HepG2 (cell line): ENCODE data around the gene POLD3. TPM values are rescaled to one million over a fixed set of nuclear protein-coding genes. Genes with fewer than 3 reads are reported as not detected.

Experiments used
- AGO1 ChIP-seq: fragments of 200-400 bp; formaldehyde crosslinking; IDR thresholded peaks from 2 replicates; pipeline ENCODE4 v1.6.1; 2017; ENCODE audit warnings: mild to moderate bottlenecking, low read depth, low read length, moderate library complexity; ENCODE audit not compliant: poor library complexity, severe bottlenecking
- CBX5 ChIP-seq: sonication (generic); formaldehyde crosslinking; IDR thresholded peaks from 2 replicates; pipeline ENCODE4 v1.4.0; 2020; ENCODE audit warnings: missing genetic modification reagents, borderline replicate concordance
- FOXJ3 ChIP-seq: sonication (generic); formaldehyde crosslinking; IDR thresholded peaks from 2 replicates; pipeline ENCODE4 v1.4.0; 2020; ENCODE audit warnings: missing genetic modification reagents, mild to moderate bottlenecking, borderline replicate concordance
- GZF1 ChIP-seq: sonication (generic); formaldehyde crosslinking; IDR thresholded peaks from 2 replicates; pipeline ENCODE4 v1.5.1; 2020; ENCODE audit warnings: mild to moderate bottlenecking, missing genetic modification reagents
- ISX ChIP-seq: sonication (generic); formaldehyde crosslinking; conservative IDR thresholded peaks from 2 replicates; pipeline ENCODE4 v1.5.0; 2020; ENCODE audit warnings: missing genetic modification reagents
- MAZ ChIP-seq, 2 experiments: sonication (generic) in 1 of 2; formaldehyde crosslinking in 1 of 2; IDR thresholded peaks; 2 replicates each; pipeline versions ENCODE4 v1.5.0 to v1.6.1; 2012 to 2020; ENCODE audit warnings: low read depth in 2 of 2, mild to moderate bottlenecking in 2 of 2, borderline replicate concordance in 1 of 2, improper control_type of control experiment in 1 of 2, low read length in 1 of 2, missing genetic modification reagents in 1 of 2, moderate library complexity in 1 of 2
- SRF ChIP-seq: IDR thresholded peaks from 2 replicates; pipeline ENCODE4 v1.6.1; 2011; ENCODE audit warnings: mild to moderate bottlenecking, low read depth, low read length, moderate library complexity
- ZBTB8A ChIP-seq: sonication (generic); formaldehyde crosslinking; IDR thresholded peaks from 2 replicates; pipeline ENCODE4 v1.4.0; 2020; ENCODE audit warnings: mild to moderate bottlenecking, low read depth, missing genetic modification reagents, borderline replicate concordance
- ZFY ChIP-seq: sonication (generic); formaldehyde crosslinking; IDR thresholded peaks from 2 replicates; pipeline ENCODE4 v1.4.0; 2020; ENCODE audit warnings: missing genetic modification reagents
- ZNF253 ChIP-seq: sonication (generic); formaldehyde crosslinking; IDR thresholded peaks from 2 replicates; pipeline ENCODE4 v1.8.0; 2022; ENCODE audit warnings: mild to moderate bottlenecking, missing genetic modification reagents, borderline replicate concordance
- ZNF484 ChIP-seq: sonication (generic); formaldehyde crosslinking; IDR thresholded peaks from 2 replicates; pipeline ENCODE4 v1.5.1; 2020; ENCODE audit warnings: mild to moderate bottlenecking, low read depth, missing genetic modification reagents, borderline replicate concordance
- ZNF788 ChIP-seq: sonication (generic); formaldehyde crosslinking; IDR thresholded peaks from 2 replicates; pipeline ENCODE4 v1.5.0; 2020; ENCODE audit warnings: mild to moderate bottlenecking, missing genetic modification reagents, borderline replicate concordance
- polyA plus RNA-seq, 8 experiments: library from polyadenylated mRNA; depleted of rRNA in 3 of 8; stranded (reverse) in 7 of 8; unstranded in 1 of 8; fragments of >200 nt; fragmentation: Illumina TruSeq in 4 of 8; extraction: Trizol in 4 of 8; gene quantifications; 2 replicates each; pipeline versions ENCODE4 v1.2.1 to v1.2.3, GENCODE V29; 2011 to 2016; ENCODE audit warnings: low read depth in 4 of 8, missing spikeins in 1 of 8, mixed read lengths in 1 of 8; ENCODE audit not compliant: insufficient read depth in 1 of 8
- total RNA-seq, 5 experiments: library from RNA; depleted of rRNA; stranded (reverse); fragments of >200 nt; fragmentation: Illumina TruSeq; extraction: Trizol; gene quantifications; 2 replicates each; pipeline ENCODE4 v1.2.3, GENCODE V29; 2016; ENCODE audit warnings: low read depth in 1 of 5
- TF ChIP-seq, protein P1 (sequence below): sonication (generic); formaldehyde crosslinking; IDR thresholded peaks from 2 replicates; pipeline ENCODE4 v1.9.0; 2021; ENCODE audit warnings: missing genetic modification reagents, mild to moderate bottlenecking, borderline replicate concordance
- TF ChIP-seq, protein P2 (sequence below): sonication (generic); formaldehyde crosslinking; IDR thresholded peaks from 2 replicates; pipeline ENCODE4 v1.4.0; 2020; ENCODE audit warnings: missing genetic modification reagents
- TF ChIP-seq, protein P3 (sequence below): sonication (generic); formaldehyde crosslinking; IDR thresholded peaks from 2 replicates; pipeline ENCODE4 v1.4.0; 2020; ENCODE audit warnings: missing genetic modification reagents, mild to moderate bottlenecking, borderline replicate concordance
- TF ChIP-seq, protein P4 (sequence below): sonication (generic); formaldehyde crosslinking; IDR thresholded peaks from 2 replicates; pipeline ENCODE4 v1.4.0; 2020; ENCODE audit warnings: mild to moderate bottlenecking, missing genetic modification reagents

Gene POLD3
- total and polyA plus RNA-seq, 2 of the 13 experiments (the other 11 are each of a cell fraction or from before 2014, with no cell fraction given): 6.3 to 18.9 TPM

DNA sequence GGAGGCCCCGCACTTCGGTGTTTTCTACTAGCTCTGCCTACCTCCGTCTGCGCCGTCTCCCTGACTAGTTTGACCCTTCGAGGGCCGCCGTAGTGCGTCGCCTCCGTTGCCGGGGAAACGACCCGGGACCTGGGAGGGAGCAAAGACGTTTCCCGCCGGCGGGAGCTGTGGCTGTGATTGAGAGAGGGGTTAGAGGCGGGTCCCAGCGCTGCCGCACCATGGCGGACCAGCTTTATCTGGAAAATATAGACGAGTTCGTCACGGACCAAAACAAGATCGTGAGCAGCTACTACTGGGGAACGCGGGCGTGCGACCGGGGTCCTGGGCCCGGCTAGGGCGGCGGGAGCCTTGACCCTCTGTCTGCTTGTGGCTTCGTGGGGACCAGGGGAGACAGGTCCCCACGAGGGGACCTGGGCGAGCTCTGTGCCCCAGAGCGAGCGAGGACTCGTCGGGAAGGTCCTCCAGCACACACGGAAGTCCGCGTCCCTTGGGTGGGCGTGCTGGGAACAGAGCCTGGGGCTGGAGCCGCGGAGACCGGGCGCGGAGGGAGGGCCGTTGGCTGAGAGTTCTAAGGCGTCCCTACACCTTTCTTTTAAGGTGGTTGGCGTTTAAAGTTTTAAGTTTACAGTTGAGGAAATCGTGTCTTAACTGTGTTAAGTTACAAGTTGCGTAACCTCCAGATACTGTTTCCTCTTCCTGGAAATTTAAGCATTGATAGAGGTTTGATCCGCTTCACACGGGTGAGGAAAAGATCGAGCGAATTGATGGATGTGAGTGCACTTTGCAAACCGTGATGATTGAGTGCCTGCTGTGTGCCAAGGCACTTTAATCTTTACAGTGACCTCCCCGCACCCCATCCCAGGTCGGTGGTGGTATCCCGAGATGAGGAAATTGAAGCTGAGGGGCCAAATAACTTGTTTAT is at the start of gene POLD3 (continued):
- TF ChIP-seq, protein P1, sequence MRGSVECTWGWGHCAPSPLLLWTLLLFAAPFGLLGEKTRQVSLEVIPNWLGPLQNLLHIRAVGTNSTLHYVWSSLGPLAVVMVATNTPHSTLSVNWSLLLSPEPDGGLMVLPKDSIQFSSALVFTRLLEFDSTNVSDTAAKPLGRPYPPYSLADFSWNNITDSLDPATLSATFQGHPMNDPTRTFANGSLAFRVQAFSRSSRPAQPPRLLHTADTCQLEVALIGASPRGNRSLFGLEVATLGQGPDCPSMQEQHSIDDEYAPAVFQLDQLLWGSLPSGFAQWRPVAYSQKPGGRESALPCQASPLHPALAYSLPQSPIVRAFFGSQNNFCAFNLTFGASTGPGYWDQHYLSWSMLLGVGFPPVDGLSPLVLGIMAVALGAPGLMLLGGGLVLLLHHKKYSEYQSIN: no peak
- TF ChIP-seq ZNF253 (CRISPR knock-in tag): 0 out of 2 replicates have a peak, but pooled peaks have one; percentile 41
- TF ChIP-seq GZF1 (CRISPR knock-in tag): 0 out of 2 replicates have a peak, but pooled peaks have one; percentile 24
- TF ChIP-seq FOXJ3: no peak; the same call in 1 of the 2 replicates
- TF ChIP-seq, protein P2, sequence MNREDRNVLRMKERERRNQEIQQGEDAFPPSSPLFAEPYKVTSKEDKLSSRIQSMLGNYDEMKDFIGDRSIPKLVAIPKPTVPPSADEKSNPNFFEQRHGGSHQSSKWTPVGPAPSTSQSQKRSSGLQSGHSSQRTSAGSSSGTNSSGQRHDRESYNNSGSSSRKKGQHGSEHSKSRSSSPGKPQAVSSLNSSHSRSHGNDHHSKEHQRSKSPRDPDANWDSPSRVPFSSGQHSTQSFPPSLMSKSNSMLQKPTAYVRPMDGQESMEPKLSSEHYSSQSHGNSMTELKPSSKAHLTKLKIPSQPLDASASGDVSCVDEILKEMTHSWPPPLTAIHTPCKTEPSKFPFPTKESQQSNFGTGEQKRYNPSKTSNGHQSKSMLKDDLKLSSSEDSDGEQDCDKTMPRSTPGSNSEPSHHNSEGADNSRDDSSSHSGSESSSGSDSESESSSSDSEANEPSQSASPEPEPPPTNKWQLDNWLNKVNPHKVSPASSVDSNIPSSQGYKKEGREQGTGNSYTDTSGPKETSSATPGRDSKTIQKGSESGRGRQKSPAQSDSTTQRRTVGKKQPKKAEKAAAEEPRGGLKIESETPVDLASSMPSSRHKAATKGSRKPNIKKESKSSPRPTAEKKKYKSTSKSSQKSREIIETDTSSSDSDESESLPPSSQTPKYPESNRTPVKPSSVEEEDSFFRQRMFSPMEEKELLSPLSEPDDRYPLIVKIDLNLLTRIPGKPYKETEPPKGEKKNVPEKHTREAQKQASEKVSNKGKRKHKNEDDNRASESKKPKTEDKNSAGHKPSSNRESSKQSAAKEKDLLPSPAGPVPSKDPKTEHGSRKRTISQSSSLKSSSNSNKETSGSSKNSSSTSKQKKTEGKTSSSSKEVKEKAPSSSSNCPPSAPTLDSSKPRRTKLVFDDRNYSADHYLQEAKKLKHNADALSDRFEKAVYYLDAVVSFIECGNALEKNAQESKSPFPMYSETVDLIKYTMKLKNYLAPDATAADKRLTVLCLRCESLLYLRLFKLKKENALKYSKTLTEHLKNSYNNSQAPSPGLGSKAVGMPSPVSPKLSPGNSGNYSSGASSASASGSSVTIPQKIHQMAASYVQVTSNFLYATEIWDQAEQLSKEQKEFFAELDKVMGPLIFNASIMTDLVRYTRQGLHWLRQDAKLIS (CRISPR knock-in tag): no peak
- TF ChIP-seq MAZ (IDR thresholded peaks at IDR 0.05; ENCODE audit: borderline replicate concordance, low read depth, low read length): peak; percentile 29; the same call in 1 of the 2 replicates
- TF ChIP-seq MAZ (CRISPR knock-in tag; IDR thresholded peaks at IDR 0.05; ENCODE audit: low read depth): peak; percentile 64; the same call in 1 of the 2 replicates
- peak; percentile 72; the same call in 1 of the 2 replicates for TF ChIP-seq ZNF788 (CRISPR knock-in tag)
- TF ChIP-seq ISX (CRISPR knock-in tag): no peak
- no peak for TF ChIP-seq ZBTB8A (CRISPR knock-in tag)
- no peak for TF ChIP-seq ZNF484 (CRISPR knock-in tag)
- TF ChIP-seq, protein P3, sequence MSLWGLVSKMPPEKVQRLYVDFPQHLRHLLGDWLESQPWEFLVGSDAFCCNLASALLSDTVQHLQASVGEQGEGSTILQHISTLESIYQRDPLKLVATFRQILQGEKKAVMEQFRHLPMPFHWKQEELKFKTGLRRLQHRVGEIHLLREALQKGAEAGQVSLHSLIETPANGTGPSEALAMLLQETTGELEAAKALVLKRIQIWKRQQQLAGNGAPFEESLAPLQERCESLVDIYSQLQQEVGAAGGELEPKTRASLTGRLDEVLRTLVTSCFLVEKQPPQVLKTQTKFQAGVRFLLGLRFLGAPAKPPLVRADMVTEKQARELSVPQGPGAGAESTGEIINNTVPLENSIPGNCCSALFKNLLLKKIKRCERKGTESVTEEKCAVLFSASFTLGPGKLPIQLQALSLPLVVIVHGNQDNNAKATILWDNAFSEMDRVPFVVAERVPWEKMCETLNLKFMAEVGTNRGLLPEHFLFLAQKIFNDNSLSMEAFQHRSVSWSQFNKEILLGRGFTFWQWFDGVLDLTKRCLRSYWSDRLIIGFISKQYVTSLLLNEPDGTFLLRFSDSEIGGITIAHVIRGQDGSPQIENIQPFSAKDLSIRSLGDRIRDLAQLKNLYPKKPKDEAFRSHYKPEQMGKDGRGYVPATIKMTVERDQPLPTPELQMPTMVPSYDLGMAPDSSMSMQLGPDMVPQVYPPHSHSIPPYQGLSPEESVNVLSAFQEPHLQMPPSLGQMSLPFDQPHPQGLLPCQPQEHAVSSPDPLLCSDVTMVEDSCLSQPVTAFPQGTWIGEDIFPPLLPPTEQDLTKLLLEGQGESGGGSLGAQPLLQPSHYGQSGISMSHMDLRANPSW: no peak
- TF ChIP-seq, protein P4, sequence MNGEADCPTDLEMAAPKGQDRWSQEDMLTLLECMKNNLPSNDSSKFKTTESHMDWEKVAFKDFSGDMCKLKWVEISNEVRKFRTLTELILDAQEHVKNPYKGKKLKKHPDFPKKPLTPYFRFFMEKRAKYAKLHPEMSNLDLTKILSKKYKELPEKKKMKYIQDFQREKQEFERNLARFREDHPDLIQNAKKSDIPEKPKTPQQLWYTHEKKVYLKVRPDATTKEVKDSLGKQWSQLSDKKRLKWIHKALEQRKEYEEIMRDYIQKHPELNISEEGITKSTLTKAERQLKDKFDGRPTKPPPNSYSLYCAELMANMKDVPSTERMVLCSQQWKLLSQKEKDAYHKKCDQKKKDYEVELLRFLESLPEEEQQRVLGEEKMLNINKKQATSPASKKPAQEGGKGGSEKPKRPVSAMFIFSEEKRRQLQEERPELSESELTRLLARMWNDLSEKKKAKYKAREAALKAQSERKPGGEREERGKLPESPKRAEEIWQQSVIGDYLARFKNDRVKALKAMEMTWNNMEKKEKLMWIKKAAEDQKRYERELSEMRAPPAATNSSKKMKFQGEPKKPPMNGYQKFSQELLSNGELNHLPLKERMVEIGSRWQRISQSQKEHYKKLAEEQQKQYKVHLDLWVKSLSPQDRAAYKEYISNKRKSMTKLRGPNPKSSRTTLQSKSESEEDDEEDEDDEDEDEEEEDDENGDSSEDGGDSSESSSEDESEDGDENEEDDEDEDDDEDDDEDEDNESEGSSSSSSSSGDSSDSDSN (CRISPR knock-in tag): peak; percentile 39; the same call in 1 of the 2 replicates
- peak; percentile 45; the same call in 1 of the 2 replicates for TF ChIP-seq CBX5
- TF ChIP-seq ZFY (CRISPR knock-in tag): peak; percentile 50
- no peak for TF ChIP-seq SRF
- no peak for TF ChIP-seq AGO1
